ENCODE results near the gene LRRC38. TPM values are rescaled to one million over a fixed set of nuclear protein-coding genes. Genes with fewer than 3 reads are reported as not detected.

LRRC38 gene
- total RNA-seq, 5 donors from 2014 or later (not counting 1 experiment from before 2014, with no cell fraction given), result 0.13 TPM; not detected in 4

Other genes with a start within 250 kb of the LRRC38 start
- not detected for gene PRAMEF8, start 228.9 kb downstream of the LRRC38 start, total RNA-seq
- gene PRAMEF33, start 210.5 kb downstream of the LRRC38 start, total RNA-seq, result not detected
- gene PRAMEF15, start 198.4 kb downstream of the LRRC38 start, total RNA-seq, result not detected
- gene PRAMEF14, start 166.9 kb downstream of the LRRC38 start, total RNA-seq, result not detected
- not detected for gene PRAMEF19, start 142.1 kb downstream of the LRRC38 start, total RNA-seq
- gene PRAMEF17, start 124.4 kb downstream of the LRRC38 start, total RNA-seq, result not detected
- gene PRAMEF20, start 103.6 kb downstream of the LRRC38 start, total RNA-seq, result not detected
- gene PDPN, start 69.8 kb upstream of the LRRC38 start, total RNA-seq, result under 1 TPM in 1 of 5 donors, not detected in 4; 0.61 TPM
- 100 to 1,000 TPM in 2 of 5 donors, 10 to 100 TPM in 3; 93.3 to 162 (median 99.4) TPM for gene PRDM2, start 186.2 kb upstream of the LRRC38 start, total RNA-seq